ENCODE results near the gene CDH3.

DNA sequence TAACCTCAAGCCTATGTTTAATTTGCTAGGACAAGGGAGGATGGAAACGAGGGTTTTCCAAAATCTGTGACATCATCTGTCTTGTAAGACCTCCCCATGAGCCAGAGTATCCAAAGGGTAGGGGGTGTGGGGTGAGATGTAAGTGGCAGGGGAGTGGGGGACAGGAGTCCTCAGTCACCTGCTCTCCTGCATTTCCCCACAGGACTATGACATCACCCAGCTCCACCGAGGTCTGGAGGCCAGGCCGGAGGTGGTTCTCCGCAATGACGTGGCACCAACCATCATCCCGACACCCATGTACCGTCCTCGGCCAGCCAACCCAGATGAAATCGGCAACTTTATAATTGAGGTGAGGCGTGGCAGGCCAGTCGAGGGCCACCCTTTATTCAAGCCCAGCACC, 50.5 kb downstream of the CDH3 start:
- TF ChIP-seq CTCF (conservative IDR thresholded peaks at IDR 0.05; ENCODE audit: low read length): no peak
- no peak for TF ChIP-seq EZH2phosphoT487 (IDR thresholded peaks at IDR 0.05; ENCODE audit: borderline replicate concordance)

All from Loucy (cell line).